ENCODE measurements around the gene EXOC6B. TPM values are rescaled to one million over a fixed set of nuclear protein-coding genes. Genes with fewer than 3 reads are reported as not detected.

Gene EXOC6B
- total RNA-seq, 1 donor, result 24.6 TPM

- Histone ChIP-seq H3K27ac (ENCODE audit: low read depth, low read length) (no peak overlapping the region), H3K27me3 (ENCODE audit: insufficient read depth, low read length) (no peaks in the 10 kb centered on the region), H3K36me3 (ENCODE audit: insufficient read depth, low read length) (no peaks in the 10 kb centered on the region), H4K20me1 (ENCODE audit: insufficient read depth, low read length) (no peaks in the 10 kb centered on the region), H3K4me2 (ENCODE audit: insufficient read depth, low read length) (no peak overlapping the region), H2AFZ (ENCODE audit: low read length) (no peak overlapping the region), H3K4me3 (ENCODE audit: insufficient read depth, low read length) (no peak overlapping the region), H3K79me2 (ENCODE audit: insufficient read depth, low read length) (no peaks in the 10 kb centered on the region), H3K4me1 (ENCODE audit: insufficient read depth, low read length) (peaks cover 7% of the 10 kb centered on the region), H3K9me3 (ENCODE audit: low read depth, low read length) (no peaks in the 10 kb centered on the region)
- no peak for DNase-seq (ENCODE audit: insufficient read length, low spot score, missing footprints)
- TF ChIP-seq CTCF (IDR thresholded peaks at IDR 0.05; ENCODE audit: extremely low read depth, low read depth, low read length), result no peak
These were observed 553.8 kb downstream of the EXOC6B start for GRCh38 chr2:72271766-72272641.

- H3K4me3 ChIP-seq (ENCODE audit: insufficient read depth, low read length), result no peak overlapping the region
These were observed 554.6 kb downstream of the EXOC6B start for GRCh38 chr2:72271276-72271614.

GRCh38 chr2:72270556-72271275 is 555.1 kb downstream of the EXOC6B start:
- no peak for DNase-seq (ENCODE audit: insufficient read length, low spot score, missing footprints)
- H2AFZ ChIP-seq (ENCODE audit: low read length), result no peak overlapping the region
- H3K79me2 ChIP-seq (ENCODE audit: insufficient read depth, low read length), result no peaks in the 10 kb centered on the region
- H3K9me3 ChIP-seq (ENCODE audit: low read depth, low read length), result no peaks in the 10 kb centered on the region
- H4K20me1 ChIP-seq (ENCODE audit: insufficient read depth, low read length), result no peaks in the 10 kb centered on the region
- H3K4me1 ChIP-seq (ENCODE audit: insufficient read depth, low read length), result no peaks in the 10 kb centered on the region
- no peaks in the 10 kb centered on the region for H3K27me3 ChIP-seq (ENCODE audit: insufficient read depth, low read length)
- no peak overlapping the region for H3K27ac ChIP-seq (ENCODE audit: low read depth, low read length)
- no peak overlapping the region for H3K4me3 ChIP-seq (ENCODE audit: insufficient read depth, low read length)
- H3K36me3 ChIP-seq (ENCODE audit: insufficient read depth, low read length), result no peaks in the 10 kb centered on the region
- TF ChIP-seq CTCF (IDR thresholded peaks at IDR 0.05; ENCODE audit: extremely low read depth, low read depth, low read length), result no peak
- H3K4me2 ChIP-seq (ENCODE audit: insufficient read depth, low read length), result no peak overlapping the region

More at GRCh38 chr2:72271276-72271614, 554.6 kb downstream of the EXOC6B start:
- TF ChIP-seq CTCF (IDR thresholded peaks at IDR 0.05; ENCODE audit: extremely low read depth, low read depth, low read length), result no peak
- Histone ChIP-seq H3K79me2 (ENCODE audit: insufficient read depth, low read length) (no peaks in the 10 kb centered on the region), H3K27me3 (ENCODE audit: insufficient read depth, low read length) (no peaks in the 10 kb centered on the region), H3K36me3 (ENCODE audit: insufficient read depth, low read length) (no peaks in the 10 kb centered on the region), H3K4me2 (ENCODE audit: insufficient read depth, low read length) (no peak overlapping the region), H4K20me1 (ENCODE audit: insufficient read depth, low read length) (no peaks in the 10 kb centered on the region), H3K4me1 (ENCODE audit: insufficient read depth, low read length) (no peaks in the 10 kb centered on the region), H3K9me3 (ENCODE audit: low read depth, low read length) (no peaks in the 10 kb centered on the region), H3K27ac (ENCODE audit: low read depth, low read length) (no peak overlapping the region), H2AFZ (ENCODE audit: low read length) (no peak overlapping the region)
- DNase-seq (ENCODE audit: insufficient read length, low spot score, missing footprints), result no peak

- H3K27me3 ChIP-seq (ENCODE audit: insufficient read depth, low read length), result no peaks in the 10 kb centered on the region
- no peak overlapping the region for H3K27ac ChIP-seq (ENCODE audit: low read depth, low read length)
- no peak for DNase-seq (ENCODE audit: insufficient read length, low spot score, missing footprints)
- no peaks in the 10 kb centered on the region for H3K9me3 ChIP-seq (ENCODE audit: low read depth, low read length)
- H3K4me3 ChIP-seq (ENCODE audit: insufficient read depth, low read length), result no peak overlapping the region
- H3K4me2 ChIP-seq (ENCODE audit: insufficient read depth, low read length), result no peak overlapping the region
- no peaks in the 10 kb centered on the region for H3K79me2 ChIP-seq (ENCODE audit: insufficient read depth, low read length)
- peaks cover 2% of the 10 kb centered on the region for H4K20me1 ChIP-seq (ENCODE audit: insufficient read depth, low read length)
- no peak for TF ChIP-seq CTCF (IDR thresholded peaks at IDR 0.05; ENCODE audit: extremely low read depth, low read depth, low read length)
- peaks cover 10% of the 10 kb centered on the region for H3K4me1 ChIP-seq (ENCODE audit: insufficient read depth, low read length)
- no peak overlapping the region for H2AFZ ChIP-seq (ENCODE audit: low read length)
- no peaks in the 10 kb centered on the region for H3K36me3 ChIP-seq (ENCODE audit: insufficient read depth, low read length)
These were observed 562.1 kb downstream of the EXOC6B start for GRCh38 chr2:72263776-72264060.

All from osteoblast (primary cell).